HG03457 (cell line): ENCODE results near the gene AKR1B15.
"Not testable (repeated sequence)": the region's sequence is repeated elsewhere in the genome, so short reads cannot be mapped to it uniquely, and the experiment has no call there.

Source experiments
- ATAC-seq: cut with Tn5 transposase; IDR thresholded peaks from one replicate; pipeline ENCODE4 v1.9.1; 2021; ENCODE audit warnings: moderate number of reproducible peaks; ENCODE audit not compliant: unreplicated experiment

AKR1B15 gene

GRCh38 chr7:134548877-134549276, at the start of gene AKR1B15:
TSS of gene AKR1B15 (plus strand) at chr7:134549110. CDS start at chr7:134564620, 15,510 bp downstream.
- ATAC-seq = no peak

- no peak for ATAC-seq
Measured at GRCh38 chr7:134500406-134500805, 48.5 kb upstream of the AKR1B15 start.

- no peak for ATAC-seq
Measured at GRCh38 chr7:134500982-134501381, 47.9 kb upstream of the AKR1B15 start.

GRCh38 chr7:134502463-134503371, 46.2 kb upstream of the AKR1B15 start:
- no peak for ATAC-seq

GRCh38 chr7:134504660-134505164, 44.2 kb upstream of the AKR1B15 start:
- no peak for ATAC-seq

GRCh38 chr7:134505856-134506255, 43.1 kb upstream of the AKR1B15 start:
- no peak for ATAC-seq

- ATAC-seq = no peak
Measured at GRCh38 chr7:134509010-134509409, 39.9 kb upstream of the AKR1B15 start.

- no peak for ATAC-seq
Measured at GRCh38 chr7:134510646-134511045, 38.3 kb upstream of the AKR1B15 start.

GRCh38 chr7:134512271-134512670, 36.6 kb upstream of the AKR1B15 start:
- no peak for ATAC-seq

GRCh38 chr7:134513169-134513752, 35.6 kb upstream of the AKR1B15 start:
- no peak for ATAC-seq

- ATAC-seq = no peak
Measured at GRCh38 chr7:134514106-134514505, 34.8 kb upstream of the AKR1B15 start.

- no peak for ATAC-seq
Measured at GRCh38 chr7:134514663-134515062, 34.2 kb upstream of the AKR1B15 start.

GRCh38 chr7:134515569-134516468, 33.1 kb upstream of the AKR1B15 start:
- ATAC-seq = no peak

GRCh38 chr7:134520130-134520529, 28.8 kb upstream of the AKR1B15 start:
- no peak for ATAC-seq

- ATAC-seq = no peak
Measured at GRCh38 chr7:134522601-134523000, 26.3 kb upstream of the AKR1B15 start.

GRCh38 chr7:134525449-134525848, 23.5 kb upstream of the AKR1B15 start:
- not testable (repeated sequence) for ATAC-seq

GRCh38 chr7:134526552-134527248, 22.2 kb upstream of the AKR1B15 start:
- not testable (repeated sequence) for ATAC-seq

- ATAC-seq = no peak
Measured at GRCh38 chr7:134527979-134528371, 20.9 kb upstream of the AKR1B15 start.

GRCh38 chr7:134528749-134529148, 20.2 kb upstream of the AKR1B15 start:
- ATAC-seq = no peak

GRCh38 chr7:134530460-134530859, 18.4 kb upstream of the AKR1B15 start:
- no peak for ATAC-seq
